ENCODE results near the gene PTPN13. TPM values are rescaled to one million over a fixed set of nuclear protein-coding genes. Genes with fewer than 3 reads are reported as not detected.

Gene PTPN13
- total RNA-seq, 3 donors from 2014 or later (not counting 1 experiment from before 2014, with no cell fraction given), result 0.20 to 2.4 (median 0.40) TPM

- H3K4me1 Mint-ChIP-seq, result no peaks in the 10 kb centered on the region
- Histone ChIP-seq H3K4me3 (ENCODE audit: low read length) (no peak overlapping the region), H3K27ac (ENCODE audit: low read length) (no peak overlapping the region), H3K36me3 (ENCODE audit: control insufficient read depth, insufficient read depth, low read length) (no peaks in the 10 kb centered on the region), H3K9me3 (ENCODE audit: control insufficient read depth, insufficient read depth, low read length) (no peaks in the 10 kb centered on the region), H3K4me1 (ENCODE audit: control insufficient read depth, insufficient read depth, low read length) (no peaks in the 10 kb centered on the region), H3K27me3 (ENCODE audit: control insufficient read depth, insufficient read depth, low read length) (no peaks in the 10 kb centered on the region)
- peaks cover 8% of the 10 kb centered on the region for H3K36me3 Mint-ChIP-seq
- WGBS (ENCODE audit: insufficient coverage), result 96% methylated on average over 1 of the region's 1 CpG
- DNase-seq (no peak), ATAC-seq (no peak)
- H3K4me3 Mint-ChIP-seq, result no peak overlapping the region
- intact Hi-C loops (cut with micrococcal nuclease), result no loop called here
- TF ChIP-seq CTCF (IDR thresholded peaks at IDR 0.05), result no peak
- H3K27me3 Mint-ChIP-seq (ENCODE audit: low read depth in 2 of 2), result no peaks in the 10 kb centered on the region
- peaks cover 9 to 15% of the 10 kb centered on the region in 2 donors for H3K9me3 Mint-ChIP-seq
- H3K27ac Mint-ChIP-seq, result no peak overlapping the region
Measured at GRCh38 chr4:86657382-86657781, 63.3 kb downstream of the PTPN13 start.

- Histone ChIP-seq H3K36me3 (ENCODE audit: control insufficient read depth, insufficient read depth, low read length) (no peaks in the 10 kb centered on the region), H3K4me3 (ENCODE audit: low read length) (no peak overlapping the region), H3K27me3 (ENCODE audit: control insufficient read depth, insufficient read depth, low read length) (no peaks in the 10 kb centered on the region), H3K4me1 (ENCODE audit: control insufficient read depth, insufficient read depth, low read length) (no peaks in the 10 kb centered on the region), H3K9me3 (ENCODE audit: control insufficient read depth, insufficient read depth, low read length) (no peaks in the 10 kb centered on the region), H3K27ac (ENCODE audit: low read length) (no peak overlapping the region)
- peaks cover 4 to 10% of the 10 kb centered on the region in 2 donors for H3K9me3 Mint-ChIP-seq
- H3K27ac Mint-ChIP-seq, result no peak overlapping the region
- intact Hi-C loops (cut with micrococcal nuclease), result no loop called here
- WGBS (ENCODE audit: insufficient coverage), result 80% methylated on average over 3 of the region's 3 CpGs
- no peaks in the 10 kb centered on the region for H3K4me1 Mint-ChIP-seq
- peaks cover 3% of the 10 kb centered on the region for H3K36me3 Mint-ChIP-seq
- TF ChIP-seq CTCF (IDR thresholded peaks at IDR 0.05), result no peak
- H3K4me3 Mint-ChIP-seq, result no peak overlapping the region
- ATAC-seq (no peak), DNase-seq (no peak)
- H3K27me3 Mint-ChIP-seq (ENCODE audit: low read depth in 2 of 2), result no peaks in the 10 kb centered on the region
Measured at GRCh38 chr4:86657910-86658309, 63.8 kb downstream of the PTPN13 start.

- Histone ChIP-seq H3K9me3 (ENCODE audit: control insufficient read depth, insufficient read depth, low read length) (no peaks in the 10 kb centered on the region), H3K36me3 (ENCODE audit: control insufficient read depth, insufficient read depth, low read length) (no peaks in the 10 kb centered on the region), H3K27ac (ENCODE audit: low read length) (no peak overlapping the region), H3K4me3 (ENCODE audit: low read length) (no peak overlapping the region), H3K4me1 (ENCODE audit: control insufficient read depth, insufficient read depth, low read length) (no peaks in the 10 kb centered on the region), H3K27me3 (ENCODE audit: control insufficient read depth, insufficient read depth, low read length) (no peaks in the 10 kb centered on the region)
- ATAC-seq (no peak), DNase-seq (no peak)
- no peak for TF ChIP-seq CTCF (IDR thresholded peaks at IDR 0.05)
- no peak overlapping the region for H3K4me3 Mint-ChIP-seq
- H3K9me3 Mint-ChIP-seq, result peaks cover 4 to 6% of the 10 kb centered on the region in 2 donors
- no CpG with 5 or more reads among the region's 2 CpGs for WGBS (ENCODE audit: insufficient coverage)
- H3K36me3 Mint-ChIP-seq, result no peaks in the 10 kb centered on the region
- H3K27me3 Mint-ChIP-seq (ENCODE audit: low read depth in 2 of 2), result no peaks in the 10 kb centered on the region
- intact Hi-C loops (cut with micrococcal nuclease), result no loop called here
- no peaks in the 10 kb centered on the region for H3K4me1 Mint-ChIP-seq
- no peak overlapping the region for H3K27ac Mint-ChIP-seq
Measured at GRCh38 chr4:86660401-86660800, 66.3 kb downstream of the PTPN13 start.

GRCh38 chr4:86661006-86661405 lies 66.9 kb downstream of the PTPN13 start:
- no peak for TF ChIP-seq CTCF (IDR thresholded peaks at IDR 0.05)
- Mint-ChIP-seq H3K9me3 (peaks cover 4 to 5% of the 10 kb centered on the region in 2 donors), H3K4me3 (no peak overlapping the region), H3K4me1 (no peaks in the 10 kb centered on the region), H3K27me3 (ENCODE audit: low read depth in 2 of 2) (no peaks in the 10 kb centered on the region), H3K27ac (no peak overlapping the region), H3K36me3 (no peaks in the 10 kb centered on the region)
- Histone ChIP-seq H3K27me3 (ENCODE audit: control insufficient read depth, insufficient read depth, low read length) (no peaks in the 10 kb centered on the region), H3K27ac (ENCODE audit: low read length) (no peak overlapping the region), H3K4me1 (ENCODE audit: control insufficient read depth, insufficient read depth, low read length) (no peaks in the 10 kb centered on the region), H3K36me3 (ENCODE audit: control insufficient read depth, insufficient read depth, low read length) (no peaks in the 10 kb centered on the region), H3K4me3 (ENCODE audit: low read length) (no peak overlapping the region), H3K9me3 (ENCODE audit: control insufficient read depth, insufficient read depth, low read length) (no peaks in the 10 kb centered on the region)
- DNase-seq, result no peak
- intact Hi-C loops (cut with micrococcal nuclease), result no loop called here
- ATAC-seq, result no peak

Data from natural killer cell (primary cell).